HEK293 (cell line): ENCODE data around the gene LCOR.

Source experiments
- MEIS1 ChIP-seq: sonication (generic); formaldehyde crosslinking; IDR thresholded peaks from 2 replicates; pipeline ENCODE4 v1.8.1; 2022; ENCODE audit warnings: missing genetic modification reagents, mild to moderate bottlenecking, borderline replicate concordance
- ZNF16 ChIP-seq: fragments of 450-650 bp; formaldehyde crosslinking; IDR thresholded peaks from 2 replicates; pipeline ENCODE4 v1.5.1; 2016; ENCODE audit warnings: low read depth, missing biosample characterization, missing genetic modification characterization
- ZNF274 ChIP-seq, 2 experiments: fragments of 200-500 bp in 1 of 2; fragments of 450-650 bp in 1 of 2; sonication (Bioruptor generic) in 1 of 2; formaldehyde crosslinking in 1 of 2; IDR thresholded peaks; 2 replicates each; pipeline versions ENCODE4 v1.5.1 to v1.6.1; 2014 to 2016; ENCODE audit warnings: borderline replicate concordance in 1 of 2, inconsistent platforms in 1 of 2, low read length in 1 of 2, missing biosample characterization in 1 of 2, missing genetic modification characterization in 1 of 2
- ZNF529 ChIP-seq: fragments of 450-650 bp; formaldehyde crosslinking; IDR thresholded peaks from 2 replicates; pipeline ENCODE4 v1.5.1; 2017; ENCODE audit warnings: missing genetic modification characterization, missing biosample characterization; ENCODE audit not compliant: insufficient replicate concordance
- ZNF623 ChIP-seq: fragments of 450-650 bp; formaldehyde crosslinking; IDR thresholded peaks from 2 replicates; pipeline ENCODE4 v1.5.1; 2016; ENCODE audit warnings: missing biosample characterization, missing genetic modification characterization
- ZNF626 ChIP-seq: fragments of 450-650 bp; sonication (Bioruptor Pico); formaldehyde crosslinking; IDR thresholded peaks from 2 replicates; pipeline ENCODE4 v1.5.1; 2018; ENCODE audit warnings: missing biosample characterization, missing genetic modification characterization, inconsistent platforms
- TF ChIP-seq, protein P1 (sequence below): fragments of 450-650 bp; formaldehyde crosslinking; IDR thresholded peaks from 2 replicates; pipeline ENCODE4 v1.5.1; 2016; ENCODE audit warnings: missing biosample characterization, missing genetic modification characterization
- TF ChIP-seq, protein P2 (sequence below): fragments of 450-650 bp; formaldehyde crosslinking; IDR thresholded peaks from 2 replicates; pipeline ENCODE4 v1.5.1; 2017; ENCODE audit warnings: missing biosample characterization, mild to moderate bottlenecking, missing genetic modification characterization, moderate library complexity

DNA sequence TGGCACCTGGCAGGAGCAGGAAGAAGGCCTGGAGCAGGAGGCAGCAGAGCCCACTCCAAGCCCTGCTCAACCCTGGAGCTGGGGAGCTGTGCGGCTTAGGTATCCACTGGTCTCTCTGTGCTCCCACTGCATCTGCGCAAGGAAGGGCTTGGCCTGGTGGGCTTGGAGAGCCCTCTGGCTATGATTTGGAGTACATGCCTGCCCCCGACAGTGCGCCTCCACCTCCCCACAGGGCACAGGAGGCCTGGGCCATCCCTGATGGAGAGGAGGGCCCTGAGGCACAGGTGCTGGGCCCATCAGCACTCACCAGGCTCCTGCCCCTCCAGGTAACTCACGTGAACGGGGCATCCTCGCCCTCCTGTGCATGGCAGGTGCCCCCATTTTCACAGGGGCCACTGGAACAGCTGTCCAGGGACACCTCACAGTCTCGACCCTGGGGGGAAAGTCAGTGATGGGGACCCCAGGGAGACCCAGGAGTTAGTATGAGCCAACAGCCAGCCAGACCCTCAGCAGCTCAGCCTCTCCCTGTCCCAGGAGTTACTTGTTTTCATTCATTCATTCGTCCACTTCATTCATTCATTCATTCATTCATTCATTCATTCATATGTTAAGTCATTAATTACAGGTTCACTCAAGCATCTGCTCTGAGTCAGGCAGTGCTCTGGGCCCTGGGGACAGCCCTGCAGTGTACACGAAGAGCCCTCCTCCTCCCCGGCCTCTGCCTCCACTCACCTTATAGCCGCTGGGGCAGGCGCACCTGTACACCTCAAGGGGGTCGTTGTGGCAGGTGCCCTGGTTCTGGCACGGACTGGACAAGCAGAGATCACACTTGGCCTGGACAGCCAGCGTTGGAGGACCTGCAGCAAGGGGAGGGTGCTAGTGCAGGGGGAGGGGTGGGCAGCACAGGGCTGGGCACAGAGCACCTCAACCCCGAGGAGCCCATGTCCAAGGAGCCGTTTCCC lies 186.4 kb downstream of the LCOR start:
- TF ChIP-seq ZNF623 (tag by site-specific recombination), result no peak
- TF ChIP-seq ZNF529 (tag by site-specific recombination), result no peak
- TF ChIP-seq, protein P1, sequence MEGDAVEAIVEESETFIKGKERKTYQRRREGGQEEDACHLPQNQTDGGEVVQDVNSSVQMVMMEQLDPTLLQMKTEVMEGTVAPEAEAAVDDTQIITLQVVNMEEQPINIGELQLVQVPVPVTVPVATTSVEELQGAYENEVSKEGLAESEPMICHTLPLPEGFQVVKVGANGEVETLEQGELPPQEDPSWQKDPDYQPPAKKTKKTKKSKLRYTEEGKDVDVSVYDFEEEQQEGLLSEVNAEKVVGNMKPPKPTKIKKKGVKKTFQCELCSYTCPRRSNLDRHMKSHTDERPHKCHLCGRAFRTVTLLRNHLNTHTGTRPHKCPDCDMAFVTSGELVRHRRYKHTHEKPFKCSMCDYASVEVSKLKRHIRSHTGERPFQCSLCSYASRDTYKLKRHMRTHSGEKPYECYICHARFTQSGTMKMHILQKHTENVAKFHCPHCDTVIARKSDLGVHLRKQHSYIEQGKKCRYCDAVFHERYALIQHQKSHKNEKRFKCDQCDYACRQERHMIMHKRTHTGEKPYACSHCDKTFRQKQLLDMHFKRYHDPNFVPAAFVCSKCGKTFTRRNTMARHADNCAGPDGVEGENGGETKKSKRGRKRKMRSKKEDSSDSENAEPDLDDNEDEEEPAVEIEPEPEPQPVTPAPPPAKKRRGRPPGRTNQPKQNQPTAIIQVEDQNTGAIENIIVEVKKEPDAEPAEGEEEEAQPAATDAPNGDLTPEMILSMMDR (tag by site-specific recombination), result no peak
- TF ChIP-seq, protein P2, sequence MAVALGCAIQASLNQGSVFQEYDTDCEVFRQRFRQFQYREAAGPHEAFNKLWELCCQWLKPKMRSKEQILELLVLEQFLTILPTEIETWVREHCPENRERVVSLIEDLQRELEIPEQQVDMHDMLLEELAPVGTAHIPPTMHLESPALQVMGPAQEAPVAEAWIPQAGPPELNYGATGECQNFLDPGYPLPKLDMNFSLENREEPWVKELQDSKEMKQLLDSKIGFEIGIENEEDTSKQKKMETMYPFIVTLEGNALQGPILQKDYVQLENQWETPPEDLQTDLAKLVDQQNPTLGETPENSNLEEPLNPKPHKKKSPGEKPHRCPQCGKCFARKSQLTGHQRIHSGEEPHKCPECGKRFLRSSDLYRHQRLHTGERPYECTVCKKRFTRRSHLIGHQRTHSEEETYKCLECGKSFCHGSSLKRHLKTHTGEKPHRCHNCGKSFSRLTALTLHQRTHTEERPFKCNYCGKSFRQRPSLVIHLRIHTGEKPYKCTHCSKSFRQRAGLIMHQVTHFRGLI (tag by site-specific recombination), result no peak
- TF ChIP-seq ZNF626 (tag by site-specific recombination), result no peak
- TF ChIP-seq ZNF274 (IDR thresholded peaks at IDR 0.05; ENCODE audit: low read length), result no peak
- no peak for TF ChIP-seq ZNF274 (tag by site-specific recombination; IDR thresholded peaks at IDR 0.05; ENCODE audit: borderline replicate concordance)
- TF ChIP-seq MEIS1, result no peak
- TF ChIP-seq ZNF16 (tag by site-specific recombination), result no peak
